SK-N-SH (cell line): ENCODE measurements around the gene RASL10A. TPM values are rescaled to one million over a fixed set of nuclear protein-coding genes. Genes with fewer than 3 reads are reported as not detected.

Experiments
- CTCF ChIA-PET: fragments of 300-600, 350-600 bp; formaldehyde crosslinking; extraction: SDS; loops from one replicate; lab custom pipeline; 2021; lab: Yijun Ruan, JAX
- POLR2A ChIA-PET: fragments of 350-600 bp; sonication (Branson Sonifier 250); formaldehyde crosslinking; extraction: SDS; loops from one replicate; lab custom pipeline; 2020; ENCODE audit warnings: antibody characterized with exemption, inconsistent platforms; lab: Yijun Ruan, JAX
- DNase-seq: peaks from one replicate; pipeline ENCODE4 v3.0.0; 2012
- H2AFZ ChIP-seq: fragments of 200-600 bp; sonication (generic); 2 replicates; pipeline ENCODE4 v1.8.1; 2016; ENCODE audit warnings: antibody characterized with exemption, mild to moderate bottlenecking, low read depth
- H3F3A ChIP-seq: fragments of 200-600 bp; sonication (generic); replicated peaks from 2 replicates; pipeline ENCODE3; 2016; ENCODE audit warnings: antibody characterized with exemption, mild to moderate bottlenecking; ENCODE audit not compliant: insufficient read depth
- H3K27ac ChIP-seq, 2 experiments: fragments of 200-500 bp in 1 of 2; fragments of 200-600 bp in 1 of 2; sonication (Bioruptor generic) in 1 of 2; sonication (generic), shearing (Covaris generic) in 1 of 2; 2 replicates each; pipeline versions ENCODE4 v1.5.1 to v1.6.1; 2014 to 2016; ENCODE audit warnings: low read depth in 2 of 2, inconsistent platforms in 1 of 2, low read length in 1 of 2, mild to moderate bottlenecking in 1 of 2, mixed read lengths in 1 of 2
- H3K27me3 ChIP-seq: fragments of 200-600 bp; sonication (generic), shearing (Covaris generic); 2 replicates; pipeline ENCODE4 v1.6.1; 2016; ENCODE audit warnings: mixed run types; ENCODE audit not compliant: insufficient read depth
- H3K36me3 ChIP-seq, 2 experiments: fragments of 200-500 bp in 1 of 2; fragments of 200-600 bp in 1 of 2; sonication (Bioruptor generic) in 1 of 2; sonication (generic) in 1 of 2; replicated peaks in 1 of 2; 2 replicates each; pipeline versions ENCODE3 to v1.5.1; 2014 to 2016; ENCODE audit warnings: low read length in 1 of 2, mild to moderate bottlenecking in 1 of 2; ENCODE audit not compliant: insufficient read depth in 2 of 2, control insufficient read depth in 1 of 2
- H3K4me1 ChIP-seq, 2 experiments: fragments of 200-500 bp in 1 of 2; fragments of 200-600 bp in 1 of 2; sonication (Bioruptor generic) in 1 of 2; sonication (generic), shearing (Covaris generic) in 1 of 2; 2 replicates each; pipeline versions ENCODE4 v1.5.1 to v1.6.1; 2014 to 2016; ENCODE audit warnings: low read depth in 1 of 2, low read length in 1 of 2, mixed run types in 1 of 2; ENCODE audit not compliant: insufficient read depth in 2 of 2, control insufficient read depth in 1 of 2
- H3K4me2 ChIP-seq: fragments of 200-600 bp; sonication (generic), shearing (Covaris generic); 2 replicates; pipeline ENCODE4 v1.6.1; 2017; ENCODE audit warnings: mixed run types
- H3K4me3 ChIP-seq, 2 experiments: fragments of 200-500 bp in 1 of 2; fragments of 200-600 bp in 1 of 2; sonication (Bioruptor generic) in 1 of 2; sonication (generic), shearing (Covaris generic) in 1 of 2; 2 replicates each; pipeline versions ENCODE4 v1.5.1 to v1.8.1; 2014 to 2016; ENCODE audit warnings: low read depth in 2 of 2, inconsistent platforms in 1 of 2, low read length in 1 of 2, mild to moderate bottlenecking in 1 of 2, mixed read lengths in 1 of 2, moderate library complexity in 1 of 2
- H3K79me2 ChIP-seq: fragments of 200-600 bp; sonication (generic); 2 replicates; pipeline ENCODE4 v1.8.1; 2017; ENCODE audit warnings: mild to moderate bottlenecking; ENCODE audit not compliant: insufficient read depth
- H3K9ac ChIP-seq: fragments of 200-600 bp; sonication (generic); 2 replicates; pipeline ENCODE4 v1.6.1; 2017; ENCODE audit warnings: mixed run types
- H3K9me2 ChIP-seq: fragments of 200-600 bp; sonication (generic); 2 replicates; pipeline ENCODE4 v1.6.1; 2017; ENCODE audit warnings: mixed run types
- H3K9me3 ChIP-seq: fragments of 200-600 bp; sonication (generic); 2 replicates; pipeline ENCODE4 v1.6.1; 2017; ENCODE audit warnings: mixed run types, mild to moderate bottlenecking, moderate library complexity
- H4K20me1 ChIP-seq: fragments of 200-600 bp; sonication (generic); 2 replicates; pipeline ENCODE4 v1.6.1; 2017; ENCODE audit warnings: mild to moderate bottlenecking, mixed run types; ENCODE audit not compliant: insufficient read depth
- CHD2 ChIP-seq: fragments of 150-350 bp; IDR thresholded peaks from 2 replicates; pipeline ENCODE4 v1.6.1; 2018; ENCODE audit warnings: low read length; ENCODE audit not compliant: partially characterized antibody
- ELF1 ChIP-seq: IDR thresholded peaks from 2 replicates; pipeline ENCODE4 v1.4.0; 2012
- EZH2phosphoT487 ChIP-seq: fragments of 200-600 bp; sonication (generic); IDR thresholded peaks from 2 replicates; pipeline ENCODE4 v1.6.1; 2017; ENCODE audit warnings: low read depth, mixed run types, mild to moderate bottlenecking, antibody characterized with exemption, moderate library complexity, borderline replicate concordance
- FOXJ3 ChIP-seq: sonication (generic); formaldehyde crosslinking; IDR thresholded peaks from 2 replicates; pipeline ENCODE4 v1.5.1; 2020; ENCODE audit warnings: mild to moderate bottlenecking, missing genetic modification reagents
- FOXM1 ChIP-seq: IDR thresholded peaks from 2 replicates; pipeline ENCODE4 v1.4.0; 2012; ENCODE audit warnings: low read depth, mild to moderate bottlenecking
- GABPA ChIP-seq: IDR thresholded peaks from 2 replicates; pipeline ENCODE4 v1.4.0; 2012; ENCODE audit warnings: low read depth, mild to moderate bottlenecking
- GATA2 ChIP-seq: sonication (generic); formaldehyde crosslinking; IDR thresholded peaks from 2 replicates; pipeline ENCODE4 v1.5.0; 2020; ENCODE audit warnings: mild to moderate bottlenecking, missing genetic modification reagents
- NRF1 ChIP-seq: IDR thresholded peaks from 2 replicates; pipeline ENCODE4 v1.6.1; 2012; ENCODE audit warnings: low read depth, mild to moderate bottlenecking, low read length
- POLR2AphosphoS5 ChIP-seq: IDR thresholded peaks from 2 replicates; pipeline ENCODE4 v1.6.1; 2012; ENCODE audit warnings: low read depth, low read length
- RCOR1 ChIP-seq: fragments of 150-350 bp; IDR thresholded peaks from 2 replicates; pipeline ENCODE4 v1.6.1; 2017; ENCODE audit warnings: antibody characterized with exemption, low read length
- RFX5 ChIP-seq: IDR thresholded peaks from 2 replicates; pipeline ENCODE4 v1.6.1; 2012; ENCODE audit warnings: mild to moderate bottlenecking, improper control_type of control experiment, low read length
- RXRA ChIP-seq: IDR thresholded peaks from 2 replicates; pipeline ENCODE4 v1.4.0; 2012; ENCODE audit warnings: low read depth, mild to moderate bottlenecking, borderline replicate concordance
- SIN3A ChIP-seq: IDR thresholded peaks from 2 replicates; pipeline ENCODE4 v1.6.1; 2012; ENCODE audit warnings: low read depth, mild to moderate bottlenecking, low read length, moderate library complexity, borderline replicate concordance
- TAF1 ChIP-seq: IDR thresholded peaks from 2 replicates; pipeline ENCODE4 v1.6.1; 2012; ENCODE audit warnings: low read depth, mild to moderate bottlenecking, low read length, moderate library complexity, borderline replicate concordance
- YY1 ChIP-seq: IDR thresholded peaks from 2 replicates; pipeline ENCODE4 v1.4.0; 2012; ENCODE audit warnings: low read depth, mild to moderate bottlenecking
- WGBS: methylation state at CpG from one replicate; pipeline ENCODE4 v1.1.6; 2017; ENCODE audit warnings: low lambda C conversion rate; 5-methylcytosine and 5-hydroxymethylcytosine counted together
- polyA plus RNA-seq, 3 experiments: library from polyadenylated mRNA; depleted of rRNA; stranded (reverse); fragments of >200 nt; gene quantifications; 2 replicates each; pipeline ENCODE4 v1.2.3, GENCODE V29; 2012
- TF ChIP-seq, protein P1 (sequence below): IDR thresholded peaks from 2 replicates; pipeline ENCODE4 v1.4.0; 2012; ENCODE audit warnings: low read depth, borderline replicate concordance
- TF ChIP-seq, protein P2 (sequence below): fragments of 150-350 bp; IDR thresholded peaks from 2 replicates; pipeline ENCODE4 v1.6.1; 2016; ENCODE audit warnings: mild to moderate bottlenecking, low read depth, low read length

Gene RASL10A
- polyA plus RNA-seq, 1 of the 3 experiments (the other 2 are of a cell fraction): 0.36 TPM

DNA sequence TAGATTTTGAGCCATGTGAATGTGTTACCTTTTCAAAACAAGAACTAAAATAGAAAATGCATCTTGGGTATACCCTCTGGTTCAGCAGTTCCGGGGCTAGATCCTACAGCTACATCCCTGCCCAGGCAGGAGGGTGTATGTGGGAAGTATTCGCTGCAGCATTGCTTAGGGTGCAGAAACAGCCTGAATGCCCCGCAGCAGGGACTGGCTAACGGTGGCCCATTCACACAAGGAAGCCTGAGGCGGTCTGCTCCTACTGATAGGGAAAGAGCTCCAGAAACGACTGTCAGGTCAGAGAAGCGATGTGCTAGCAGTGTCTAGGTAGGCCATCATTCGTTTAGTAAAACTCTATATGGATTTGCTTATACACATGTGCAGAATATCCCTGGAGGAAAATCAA is 9.9 kb upstream of the RASL10A start:
- CTCF ChIA-PET: interaction anchor here (0.5 to 5.6 kb wide), 4 partner anchors 8 to 34 kb away, joined by 3 to 35 read pairs (median 4); no protein-coding TSS in a partner anchor
- 87% methylated on average over 8 of the region's 8 CpGs for WGBS
- no peak for TF ChIP-seq FOXM1
- TF ChIP-seq GABPA: no peak
- TF ChIP-seq YY1: no peak
- no peak for TF ChIP-seq POLR2AphosphoS5
- TF ChIP-seq RXRA: no peak
- no peak for TF ChIP-seq EZH2phosphoT487
- no peak for TF ChIP-seq GATA2 (CRISPR knock-in tag)
- no peak for TF ChIP-seq ELF1
- TF ChIP-seq, protein P1, sequence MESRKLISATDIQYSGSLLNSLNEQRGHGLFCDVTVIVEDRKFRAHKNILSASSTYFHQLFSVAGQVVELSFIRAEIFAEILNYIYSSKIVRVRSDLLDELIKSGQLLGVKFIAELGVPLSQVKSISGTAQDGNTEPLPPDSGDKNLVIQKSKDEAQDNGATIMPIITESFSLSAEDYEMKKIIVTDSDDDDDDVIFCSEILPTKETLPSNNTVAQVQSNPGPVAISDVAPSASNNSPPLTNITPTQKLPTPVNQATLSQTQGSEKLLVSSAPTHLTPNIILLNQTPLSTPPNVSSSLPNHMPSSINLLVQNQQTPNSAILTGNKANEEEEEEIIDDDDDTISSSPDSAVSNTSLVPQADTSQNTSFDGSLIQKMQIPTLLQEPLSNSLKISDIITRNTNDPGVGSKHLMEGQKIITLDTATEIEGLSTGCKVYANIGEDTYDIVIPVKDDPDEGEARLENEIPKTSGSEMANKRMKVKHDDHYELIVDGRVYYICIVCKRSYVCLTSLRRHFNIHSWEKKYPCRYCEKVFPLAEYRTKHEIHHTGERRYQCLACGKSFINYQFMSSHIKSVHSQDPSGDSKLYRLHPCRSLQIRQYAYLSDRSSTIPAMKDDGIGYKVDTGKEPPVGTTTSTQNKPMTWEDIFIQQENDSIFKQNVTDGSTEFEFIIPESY: no peak
- TF ChIP-seq, protein P2, sequence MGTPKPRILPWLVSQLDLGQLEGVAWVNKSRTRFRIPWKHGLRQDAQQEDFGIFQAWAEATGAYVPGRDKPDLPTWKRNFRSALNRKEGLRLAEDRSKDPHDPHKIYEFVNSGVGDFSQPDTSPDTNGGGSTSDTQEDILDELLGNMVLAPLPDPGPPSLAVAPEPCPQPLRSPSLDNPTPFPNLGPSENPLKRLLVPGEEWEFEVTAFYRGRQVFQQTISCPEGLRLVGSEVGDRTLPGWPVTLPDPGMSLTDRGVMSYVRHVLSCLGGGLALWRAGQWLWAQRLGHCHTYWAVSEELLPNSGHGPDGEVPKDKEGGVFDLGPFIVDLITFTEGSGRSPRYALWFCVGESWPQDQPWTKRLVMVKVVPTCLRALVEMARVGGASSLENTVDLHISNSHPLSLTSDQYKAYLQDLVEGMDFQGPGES: no peak
- no peak for TF ChIP-seq CHD2
- no peak for TF ChIP-seq FOXJ3
- TF ChIP-seq TAF1: no peak
- TF ChIP-seq RCOR1: no peak
- no peak for TF ChIP-seq RFX5
- no peak for TF ChIP-seq SIN3A
- no peak for TF ChIP-seq NRF1
- TF ChIP-seq, all 33 proteins: peak for 0

More for the DNA sequence above, 9.9 kb upstream of the RASL10A start:
- Histone ChIP-seq H2AFZ (no peak overlapping the region), H3K36me3 (peaks cover 0 to 36% of the 10 kb centered on the region in 2 experiments), H3K79me2 (no peaks in the 10 kb centered on the region), H3K9ac (no peak overlapping the region), H3F3A (no peaks in the 10 kb centered on the region), H3K27ac (no peak overlapping the region), H4K20me1 (no peaks in the 10 kb centered on the region), H3K4me3 (no peak overlapping the region), H3K9me3 (no peaks in the 10 kb centered on the region), H3K27me3 (no peaks in the 10 kb centered on the region), H3K4me2 (no peak overlapping the region), H3K4me1 (no peaks in the 10 kb centered on the region), H3K9me2 (no peaks in the 10 kb centered on the region)
- DNase-seq: no peak
- POLR2A ChIA-PET: no interaction called here
